Large intestine (tissue), 3 donors: ENCODE data around the gene ARF3. TPM values are rescaled to one million over a fixed set of nuclear protein-coding genes. Genes with fewer than 3 reads are reported as not detected.

Source experiments
- DNase-seq, 2 donors: peaks; one replicate each; pipeline versions ENCODE4 v3.0.0 to v3.0.0-alpha.2; 2013
- H3K27ac ChIP-seq: one replicate; pipeline ENCODE4 v1.5.1; 2013; ENCODE audit warnings: low read length
- H3K27me3 ChIP-seq: 2 replicates; pipeline ENCODE4 v1.6.1; 2013; ENCODE audit warnings: low read length; ENCODE audit not compliant: control insufficient read depth, insufficient read depth
- H3K36me3 ChIP-seq: 2 replicates; pipeline ENCODE4 v1.6.1; 2013; ENCODE audit warnings: low read length; ENCODE audit not compliant: control insufficient read depth, insufficient read depth
- H3K4me1 ChIP-seq: one replicate; pipeline ENCODE4 v1.6.1; 2013; ENCODE audit warnings: low read length; ENCODE audit not compliant: control insufficient read depth, insufficient read depth
- H3K4me3 ChIP-seq: one replicate; pipeline ENCODE4 v1.5.1; 2013; ENCODE audit warnings: low read length
- H3K9me3 ChIP-seq: one replicate; pipeline ENCODE4 v1.6.1; 2013; ENCODE audit warnings: mild to moderate bottlenecking, low read depth, low read length, moderate library complexity; ENCODE audit not compliant: control insufficient read depth
- WGBS: methylation state at CpG from one replicate; pipeline ENCODE4 v1.1.5; 2013; ENCODE audit warnings: low lambda C conversion rate; ENCODE audit not compliant: insufficient coverage; 5-methylcytosine and 5-hydroxymethylcytosine counted together
- polyA plus RNA-seq: library from polyadenylated mRNA; unstranded; fragments of 120-200 nt; gene quantifications from one replicate; pipeline ENCODE4 v1.2.1, GENCODE V29; 2013

ARF3 gene
- polyA plus RNA-seq, 1 donor, result 92.4 TPM

DNA sequence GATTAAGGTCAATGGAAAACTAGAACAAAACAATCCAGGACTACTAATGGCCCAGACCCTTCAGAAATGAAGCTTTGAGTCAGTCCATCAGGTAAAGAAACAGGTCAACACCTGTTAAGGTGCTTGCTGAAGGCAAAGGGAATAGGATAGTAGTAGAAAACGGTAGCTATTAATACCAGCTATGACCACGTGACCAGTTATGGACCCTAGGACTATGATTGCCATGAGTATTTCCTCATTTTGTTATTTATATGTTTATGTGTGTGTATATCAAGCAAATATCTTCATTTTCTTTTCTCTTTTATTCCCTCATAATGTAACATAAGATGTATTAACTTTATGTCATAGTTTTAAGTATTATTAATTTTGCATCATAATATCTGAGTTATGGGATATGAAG lies 57.6 kb downstream of the ARF3 start:
- DNase-seq, result no peak
- H3K4me1 ChIP-seq, result peaks cover 2% of the 10 kb centered on the region
- no peaks in the 10 kb centered on the region for H3K27me3 ChIP-seq
- no peak overlapping the region for H3K4me3 ChIP-seq
- H3K9me3 ChIP-seq, result no peaks in the 10 kb centered on the region
- WGBS, result 80% methylated on average over 1 of the region's 2 CpGs
- no peaks in the 10 kb centered on the region for H3K36me3 ChIP-seq
- no peak overlapping the region for H3K27ac ChIP-seq

DNA sequence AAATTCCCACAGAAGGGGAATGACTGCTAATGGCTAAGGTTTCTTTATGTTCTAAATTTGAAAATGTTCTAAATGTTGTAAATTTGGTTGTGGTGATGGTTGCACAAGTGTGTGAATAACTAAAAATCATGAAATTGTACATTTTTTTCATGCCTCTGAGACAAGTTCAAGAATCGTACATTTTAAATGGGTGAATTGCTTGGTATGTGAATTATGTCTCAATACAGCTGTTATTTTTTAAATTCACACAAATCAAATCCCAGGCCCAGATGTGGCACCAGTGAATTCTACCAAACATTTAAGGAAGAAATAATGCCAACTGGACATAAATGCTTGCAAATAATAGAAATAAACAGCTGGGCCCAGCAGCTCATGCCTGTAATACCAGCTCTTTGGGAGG lies 63.0 kb downstream of the ARF3 start:
- no peaks in the 10 kb centered on the region for H3K36me3 ChIP-seq
- no peak overlapping the region for H3K4me3 ChIP-seq
- WGBS, result 83% methylated on average over 1 of the region's 1 CpG
- H3K27me3 ChIP-seq, result no peaks in the 10 kb centered on the region
- DNase-seq, result no peak
- no peak overlapping the region for H3K27ac ChIP-seq
- H3K4me1 ChIP-seq, result peaks cover 2% of the 10 kb centered on the region
- H3K9me3 ChIP-seq, result no peaks in the 10 kb centered on the region

DNA sequence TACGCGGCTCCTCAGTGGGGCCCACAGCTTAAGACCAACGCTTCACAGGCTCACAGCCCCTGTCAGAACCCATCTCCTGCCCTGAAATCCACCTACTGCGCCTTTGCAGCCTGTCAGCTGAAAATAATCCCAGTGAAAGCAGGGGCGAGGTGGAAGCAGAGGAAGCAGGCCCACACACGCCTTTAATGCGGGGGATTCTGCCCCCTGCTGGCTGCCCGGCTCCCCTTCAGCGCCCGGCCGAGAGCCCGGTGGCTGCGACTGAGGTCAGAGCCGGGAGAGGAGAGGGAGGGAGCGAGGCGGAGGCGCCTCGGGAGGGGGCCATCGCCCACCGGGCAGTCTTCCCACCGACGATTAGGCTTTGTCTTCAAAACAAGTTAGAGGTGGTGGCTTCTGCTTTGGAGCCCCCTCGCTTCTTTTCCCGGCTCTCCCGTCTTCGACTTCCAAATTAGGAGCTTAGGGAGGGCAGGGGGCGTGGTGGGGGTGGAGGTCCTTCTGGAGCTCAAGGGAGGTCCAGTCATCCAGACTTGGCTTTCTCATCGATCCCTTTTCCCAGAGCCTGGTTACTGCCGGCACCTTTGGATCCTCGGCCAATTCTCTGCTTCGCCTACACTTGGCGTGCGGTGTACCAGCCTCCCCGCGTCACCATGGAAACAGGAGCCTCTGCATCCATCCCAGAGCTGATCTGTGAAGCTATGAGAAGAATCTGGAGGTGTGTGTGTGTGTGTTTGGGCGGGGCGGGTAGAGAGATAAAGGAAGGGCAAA lies 66.4 kb downstream of the ARF3 start:
- peaks cover 6% of the 10 kb centered on the region for H3K4me1 ChIP-seq
- no peaks in the 10 kb centered on the region for H3K27me3 ChIP-seq
- H3K27ac ChIP-seq, result no peak overlapping the region
- WGBS, result no CpG with 5 or more reads among the region's 37 CpGs
- DNase-seq, result peak; percentile 73 to 74
- H3K4me3 ChIP-seq, result no peak overlapping the region
- no peaks in the 10 kb centered on the region for H3K36me3 ChIP-seq
- no peaks in the 10 kb centered on the region for H3K9me3 ChIP-seq

DNA sequence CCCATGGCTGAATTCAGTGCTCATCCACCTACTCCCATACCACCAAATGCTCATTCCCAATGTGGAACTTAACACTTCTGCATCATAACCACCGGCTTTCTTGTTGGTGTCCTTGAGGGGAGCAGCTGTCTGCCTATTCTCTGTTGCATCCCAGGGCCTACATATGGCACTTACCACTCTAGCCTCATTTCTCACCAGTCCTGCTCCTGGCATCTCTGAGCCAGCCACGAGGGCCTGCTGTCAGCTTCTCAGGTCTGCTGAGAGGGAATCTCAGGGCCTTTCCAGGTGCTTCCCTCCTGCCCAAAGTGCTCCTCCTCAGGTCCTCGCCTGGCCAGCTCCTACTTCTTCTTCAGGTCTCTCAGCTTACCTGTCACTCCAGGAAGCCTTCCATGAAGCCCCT lies 67.6 kb downstream of the ARF3 start:
- DNase-seq, result no peak
- no peaks in the 10 kb centered on the region for H3K27me3 ChIP-seq
- WGBS, result no CpG with 5 or more reads among the region's 3 CpGs
- no peak overlapping the region for H3K4me3 ChIP-seq
- H3K9me3 ChIP-seq, result no peaks in the 10 kb centered on the region
- H3K36me3 ChIP-seq, result no peaks in the 10 kb centered on the region
- H3K4me1 ChIP-seq, result peaks cover 6% of the 10 kb centered on the region
- no peak overlapping the region for H3K27ac ChIP-seq

Other genes with a start within 250 kb of the ARF3 start
- 20.8 TPM for gene CCNT1, start 240.8 kb downstream of the ARF3 start, polyA plus RNA-seq
- gene ADCY6, start 168.4 kb downstream of the ARF3 start, polyA plus RNA-seq, result 54.2 TPM
- gene CACNB3, start 139.0 kb downstream of the ARF3 start, polyA plus RNA-seq, result 20.6 TPM
- 90.9 TPM for gene DDX23, start 105.3 kb downstream of the ARF3 start, polyA plus RNA-seq
- gene RND1, start 91.6 kb downstream of the ARF3 start, polyA plus RNA-seq, result 1.3 TPM
- gene FKBP11, start 32.0 kb downstream of the ARF3 start, polyA plus RNA-seq, result 55.3 TPM
- 0.33 TPM for gene WNT10B, start 14.2 kb upstream of the ARF3 start, polyA plus RNA-seq
- gene WNT1, start 20.8 kb upstream of the ARF3 start, polyA plus RNA-seq, result not detected
- gene DDN, start 41.9 kb upstream of the ARF3 start, polyA plus RNA-seq, result 0.43 TPM
- gene PRKAG1, start 61.3 kb upstream of the ARF3 start, polyA plus RNA-seq, result 66.8 TPM
- 46.1 TPM for gene KMT2D, start 103.3 kb upstream of the ARF3 start, polyA plus RNA-seq
- 0.79 TPM for gene RHEBL1, start 112.5 kb upstream of the ARF3 start, polyA plus RNA-seq
- 0.52 TPM for gene DHH, start 137.3 kb upstream of the ARF3 start, polyA plus RNA-seq
- 111 TPM for gene LMBR1L, start 153.4 kb upstream of the ARF3 start, polyA plus RNA-seq
- gene TUBA1B, start 173.9 kb upstream of the ARF3 start, polyA plus RNA-seq, result 751 TPM
- gene TUBA1A, start 231.6 kb upstream of the ARF3 start, polyA plus RNA-seq, result 547 TPM